HG03378 (cell line): Measurements from ENCODE around the gene EFR3B.
A peak's percentile ranks its signal among the peaks of the same experiment; 100 is the strongest.
"Not testable (repeated sequence)": the region's sequence is repeated elsewhere in the genome, so short reads cannot be mapped to it uniquely, and the experiment has no call there.

Experiments used
- ATAC-seq: cut with Tn5 transposase; IDR thresholded peaks from one replicate; pipeline ENCODE4 v1.9.1; 2021; ENCODE audit warnings: mild to moderate bottlenecking, moderate library complexity; ENCODE audit not compliant: unreplicated experiment

The EFR3B gene

GRCh38 chr2:25041928-25042320 is at the start of gene EFR3B:
EFR3B (plus strand) TSS chr2:25042076; CDS start chr2:25042313, 237 bp downstream.
- ATAC-seq: peak; percentile 78

GRCh38 chr2:24993406-24994145 is 48.3 kb upstream of the EFR3B start:
- no peak for ATAC-seq

GRCh38 chr2:24994146-24994724 is 47.6 kb upstream of the EFR3B start:
- no peak for ATAC-seq

GRCh38 chr2:24999097-24999496 is 42.8 kb upstream of the EFR3B start:
- not testable (repeated sequence) for ATAC-seq

- ATAC-seq: no peak
These were observed 41.8 kb upstream of the EFR3B start for GRCh38 chr2:25000036-25000435.

GRCh38 chr2:25000503-25001324 is 41.2 kb upstream of the EFR3B start:
- no peak for ATAC-seq

GRCh38 chr2:25001325-25001637 is 40.6 kb upstream of the EFR3B start:
- no peak for ATAC-seq

GRCh38 chr2:25002066-25002465 is 39.8 kb upstream of the EFR3B start:
- ATAC-seq: no peak

- no peak for ATAC-seq
These were observed 31.9 kb upstream of the EFR3B start for GRCh38 chr2:25009954-25010353.

GRCh38 chr2:25011342-25011741 is 30.5 kb upstream of the EFR3B start:
- ATAC-seq: not testable (repeated sequence)

GRCh38 chr2:25014631-25015030 is 27.2 kb upstream of the EFR3B start:
- no peak for ATAC-seq

- no peak for ATAC-seq
These were observed 23.2 kb upstream of the EFR3B start for GRCh38 chr2:25018681-25019080.

- ATAC-seq: no peak
These were observed 20.0 kb upstream of the EFR3B start for GRCh38 chr2:25021791-25022362.

GRCh38 chr2:25023333-25023732 is 18.5 kb upstream of the EFR3B start:
- ATAC-seq: no peak

- no peak for ATAC-seq
These were observed 16.5 kb upstream of the EFR3B start for GRCh38 chr2:25025229-25026007.

GRCh38 chr2:25026008-25026530 is 15.8 kb upstream of the EFR3B start:
- ATAC-seq: no peak

- no peak for ATAC-seq
These were observed 12.7 kb upstream of the EFR3B start for GRCh38 chr2:25029183-25029554.

GRCh38 chr2:25030702-25031101 is 11.2 kb upstream of the EFR3B start:
- no peak for ATAC-seq

GRCh38 chr2:25032094-25032493 is 9.8 kb upstream of the EFR3B start:
- ATAC-seq: no peak

GRCh38 chr2:25032901-25033300 is 9.0 kb upstream of the EFR3B start:
- no peak for ATAC-seq

- ATAC-seq: no peak
These were observed 7.8 kb upstream of the EFR3B start for GRCh38 chr2:25034081-25034480.
